ENCODE results near the gene IBA57.

DNA sequence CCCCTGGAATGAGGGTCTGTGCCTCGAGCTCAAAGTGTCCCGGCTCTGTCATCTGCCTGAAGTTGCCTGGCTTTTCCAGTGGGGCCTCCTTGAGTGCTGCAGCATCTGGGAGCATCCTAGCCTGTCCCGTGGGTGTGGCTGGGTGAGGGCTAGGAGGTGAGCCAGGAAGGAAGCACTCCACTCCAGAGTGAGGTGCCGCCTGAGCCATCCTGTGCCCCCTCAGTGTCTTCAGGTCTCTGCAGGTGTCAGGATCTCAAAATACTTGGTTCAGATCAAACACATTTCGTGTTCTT, 11.5 kb downstream of the IBA57 start:
- TF ChIP-seq, protein P1, sequence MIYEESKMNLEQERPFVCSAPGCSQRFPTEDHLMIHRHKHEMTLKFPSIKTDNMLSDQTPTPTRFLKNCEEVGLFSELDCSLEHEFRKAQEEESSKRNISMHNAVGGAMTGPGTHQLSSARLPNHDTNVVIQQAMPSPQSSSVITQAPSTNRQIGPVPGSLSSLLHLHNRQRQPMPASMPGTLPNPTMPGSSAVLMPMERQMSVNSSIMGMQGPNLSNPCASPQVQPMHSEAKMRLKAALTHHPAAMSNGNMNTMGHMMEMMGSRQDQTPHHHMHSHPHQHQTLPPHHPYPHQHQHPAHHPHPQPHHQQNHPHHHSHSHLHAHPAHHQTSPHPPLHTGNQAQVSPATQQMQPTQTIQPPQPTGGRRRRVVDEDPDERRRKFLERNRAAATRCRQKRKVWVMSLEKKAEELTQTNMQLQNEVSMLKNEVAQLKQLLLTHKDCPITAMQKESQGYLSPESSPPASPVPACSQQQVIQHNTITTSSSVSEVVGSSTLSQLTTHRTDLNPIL (CRISPR knock-in tag; IDR thresholded peaks at IDR 0.05; ENCODE audit: low read depth): no peak
- TF ChIP-seq GLIS3 (CRISPR knock-in tag; IDR thresholded peaks at IDR 0.05): no peak
- no peak for TF ChIP-seq ARNTL (CRISPR knock-in tag; IDR thresholded peaks at IDR 0.05; ENCODE audit: borderline replicate concordance, low read depth)
- TF ChIP-seq ZFP30 (CRISPR knock-in tag; IDR thresholded peaks at IDR 0.05): no peak
